ENCODE results near the gene METAP1D. TPM values are rescaled to one million over a fixed set of nuclear protein-coding genes. Genes with fewer than 3 reads are reported as not detected.

METAP1D gene
- 1 to 10 TPM in 5 of 6 donors, under 1 TPM in 1; 0.11 to 6.3 (median 2.9) TPM for total RNA-seq

DNA sequence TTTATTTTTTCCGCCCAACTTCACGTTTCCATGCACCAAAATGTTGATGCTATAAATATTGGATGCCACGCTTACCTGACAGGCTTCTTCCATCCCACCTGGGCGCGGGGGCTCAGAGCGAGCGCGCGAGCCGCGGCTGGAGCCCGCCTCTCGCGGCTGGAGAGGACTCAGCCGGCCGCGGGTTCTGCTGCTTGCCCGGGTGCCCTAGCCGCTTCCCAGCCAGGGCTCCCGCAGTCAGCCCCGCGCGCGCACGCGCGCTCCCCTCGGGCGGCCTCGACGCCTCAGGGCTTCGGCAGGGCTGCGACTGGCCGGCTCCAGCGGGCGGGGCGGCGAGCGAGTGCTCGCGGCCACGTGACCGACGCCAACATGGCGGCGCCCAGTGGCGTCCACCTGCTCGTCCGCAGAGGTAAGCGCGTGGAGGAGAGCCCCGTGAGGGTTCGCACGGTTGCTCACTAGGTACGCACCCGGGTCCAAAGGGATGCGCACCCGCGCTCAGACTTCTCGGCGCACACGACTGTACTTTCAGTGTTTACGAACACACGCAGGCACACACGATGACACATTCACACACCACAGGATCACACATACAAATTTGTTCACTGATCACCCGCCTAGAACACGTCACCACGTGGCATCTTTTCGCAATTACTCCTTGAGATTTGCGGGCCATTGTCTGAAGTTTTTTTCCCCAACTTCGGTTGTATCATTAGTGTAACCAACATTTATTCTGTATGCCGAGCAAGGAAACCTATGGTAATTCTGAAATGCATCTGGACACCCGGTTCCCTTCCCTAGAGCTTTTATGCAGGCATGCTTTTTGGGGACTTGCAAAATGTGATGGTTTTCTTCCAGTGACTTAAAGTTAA is at the start of gene METAP1D:
METAP1D (plus strand) TSS at position 350 of the 866 bp plus-strand sequence; CDS start at position 367, 17 bp downstream.
- 0 to 2% methylated on average over 18 to 65 of the region's 73 CpGs for WGBS, 2 donors
- no peaks in the 10 kb centered on the region for H3K36me3 ChIP-seq
- H3K4me3 ChIP-seq: peak within 1 kb of the TSS; percentile 61 to 87 (median 80)
- TF ChIP-seq POLR2A (IDR thresholded peaks at IDR 0.05) (peak in 2 of 4 donors; percentile 32 to 51), POLR2AphosphoS5 (IDR thresholded peaks at IDR 0.05) (peak; percentile 31 to 54)
- TF ChIP-seq, protein P1, sequence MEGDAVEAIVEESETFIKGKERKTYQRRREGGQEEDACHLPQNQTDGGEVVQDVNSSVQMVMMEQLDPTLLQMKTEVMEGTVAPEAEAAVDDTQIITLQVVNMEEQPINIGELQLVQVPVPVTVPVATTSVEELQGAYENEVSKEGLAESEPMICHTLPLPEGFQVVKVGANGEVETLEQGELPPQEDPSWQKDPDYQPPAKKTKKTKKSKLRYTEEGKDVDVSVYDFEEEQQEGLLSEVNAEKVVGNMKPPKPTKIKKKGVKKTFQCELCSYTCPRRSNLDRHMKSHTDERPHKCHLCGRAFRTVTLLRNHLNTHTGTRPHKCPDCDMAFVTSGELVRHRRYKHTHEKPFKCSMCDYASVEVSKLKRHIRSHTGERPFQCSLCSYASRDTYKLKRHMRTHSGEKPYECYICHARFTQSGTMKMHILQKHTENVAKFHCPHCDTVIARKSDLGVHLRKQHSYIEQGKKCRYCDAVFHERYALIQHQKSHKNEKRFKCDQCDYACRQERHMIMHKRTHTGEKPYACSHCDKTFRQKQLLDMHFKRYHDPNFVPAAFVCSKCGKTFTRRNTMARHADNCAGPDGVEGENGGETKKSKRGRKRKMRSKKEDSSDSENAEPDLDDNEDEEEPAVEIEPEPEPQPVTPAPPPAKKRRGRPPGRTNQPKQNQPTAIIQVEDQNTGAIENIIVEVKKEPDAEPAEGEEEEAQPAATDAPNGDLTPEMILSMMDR (IDR thresholded peaks at IDR 0.05): no peak
- DNase-seq (peak; percentile 93 to 99), ATAC-seq (ENCODE audit: low FRiP score in 2 of 2) (peak; percentile 93 to 100)
- peak within 1 kb of the TSS in 2 of 4 donors; percentile 12 to 40 for H3K27ac ChIP-seq
- H3K9me3 ChIP-seq: no peaks in the 10 kb centered on the region
- H3K27me3 ChIP-seq: no peaks in the 10 kb centered on the region
- peaks cover 0 to 14% (median 8%) of the 10 kb centered on the region in 4 donors for H3K4me1 ChIP-seq

DNA sequence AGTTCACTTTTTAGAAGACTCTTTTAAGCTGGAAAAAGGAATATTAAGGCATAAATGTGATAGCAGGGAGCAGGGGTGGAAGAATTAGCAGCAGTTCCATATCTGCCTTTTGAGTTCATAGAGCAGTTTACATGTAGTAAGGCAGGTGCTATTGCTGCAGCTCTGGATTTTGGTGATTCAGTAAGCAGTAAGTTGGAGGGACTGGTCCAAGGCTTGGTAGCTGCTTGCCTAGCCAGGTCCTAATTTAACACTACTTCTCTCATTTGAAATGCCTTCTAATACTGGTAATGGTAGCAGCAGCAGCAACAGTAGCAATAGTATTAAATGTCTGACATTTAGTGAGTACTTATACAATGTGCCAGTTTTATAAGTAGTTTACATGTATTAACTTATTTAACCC is 47.5 kb upstream of the METAP1D start:
- DNase-seq (no peak), ATAC-seq (ENCODE audit: low FRiP score in 2 of 2) (no peak)
- Histone ChIP-seq H3K27me3 (no peaks in the 10 kb centered on the region), H3K36me3 (peaks cover 0 to 16% (median under 1%) of the 10 kb centered on the region in 4 donors), H3K9me3 (no peaks in the 10 kb centered on the region), H3K27ac (no peak overlapping the region), H3K4me1 (peaks cover 0 to 8% (median 4%) of the 10 kb centered on the region in 4 donors), H3K4me3 (no peak overlapping the region)
- TF ChIP-seq POLR2A (IDR thresholded peaks at IDR 0.05): no peak
- TF ChIP-seq, protein P1 (IDR thresholded peaks at IDR 0.05): no peak
- TF ChIP-seq POLR2AphosphoS5 (IDR thresholded peaks at IDR 0.05): no peak
- no peak for TF ChIP-seq EP300 (IDR thresholded peaks at IDR 0.05)

DNA sequence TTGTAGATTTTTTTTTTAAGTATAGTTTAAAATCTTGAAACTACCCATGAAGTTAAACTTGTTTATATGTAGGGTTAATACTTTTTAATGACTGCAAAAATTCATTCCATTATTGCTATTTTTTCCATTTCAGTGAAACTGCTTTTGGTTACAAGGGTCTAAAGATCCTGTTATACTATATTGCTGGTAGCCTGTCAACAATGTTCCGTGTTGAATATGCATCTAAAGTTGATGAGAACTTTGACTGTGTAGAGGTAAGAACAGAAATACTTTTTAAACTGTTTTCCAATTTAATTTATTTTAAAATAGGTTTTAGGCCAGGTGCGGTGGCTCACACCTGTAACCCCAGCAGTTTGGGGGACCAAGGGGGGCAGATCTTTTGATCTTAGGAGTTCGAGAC is 47.0 kb upstream of the METAP1D start:
- Histone ChIP-seq H3K27ac (no peak overlapping the region), H3K4me3 (no peak overlapping the region), H3K36me3 (peaks cover 0 to 14% (median 0%) of the 10 kb centered on the region in 4 donors), H3K27me3 (no peaks in the 10 kb centered on the region), H3K9me3 (no peaks in the 10 kb centered on the region), H3K4me1 (peaks cover 0 to 8% (median 4%) of the 10 kb centered on the region in 4 donors)
- WGBS, 2 donors: 95 to 98% methylated on average over 3 of the region's 3 CpGs
- TF ChIP-seq POLR2A (IDR thresholded peaks at IDR 0.05) (no peak), EP300 (IDR thresholded peaks at IDR 0.05) (no peak), POLR2AphosphoS5 (IDR thresholded peaks at IDR 0.05) (no peak)
- TF ChIP-seq, protein P1 (IDR thresholded peaks at IDR 0.05): no peak
- DNase-seq (no peak), ATAC-seq (ENCODE audit: low FRiP score in 2 of 2) (no peak)

DNA sequence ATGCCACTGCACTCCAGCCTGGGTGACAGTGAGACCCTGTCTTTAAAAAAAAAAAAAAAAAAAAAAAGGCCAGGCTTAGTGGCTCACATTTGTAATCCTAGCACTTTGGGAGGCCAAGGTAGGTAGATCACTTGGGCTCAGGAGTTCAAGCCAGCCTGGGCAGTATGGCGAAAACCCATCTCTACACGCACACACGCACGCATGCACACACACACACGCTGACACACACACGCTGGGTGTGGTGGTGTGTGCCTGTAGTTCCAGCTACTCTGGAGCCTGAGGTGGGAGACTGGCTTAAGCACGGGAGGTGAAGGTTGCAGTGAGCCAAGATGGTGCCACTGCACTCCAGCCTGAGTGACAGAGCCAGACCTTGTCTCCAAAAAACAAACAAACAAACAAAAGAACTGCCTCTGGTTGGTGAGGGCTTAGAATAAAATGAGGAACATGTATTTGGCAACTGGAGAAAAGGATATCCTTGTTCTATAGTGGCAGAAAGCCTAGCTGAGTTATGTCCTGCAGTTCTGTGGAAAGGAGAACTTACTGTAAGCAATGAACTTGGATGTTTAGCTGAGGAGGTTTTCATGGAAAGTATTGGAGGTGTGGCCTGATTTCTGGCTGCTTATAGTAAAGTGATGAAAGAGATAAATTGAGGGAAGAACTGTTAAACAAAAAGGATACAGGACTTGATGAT is 43.5 kb upstream of the METAP1D start:
- DNase-seq (no peak), ATAC-seq (ENCODE audit: low FRiP score in 2 of 2) (peak; percentile 81 to 84)
- peak overlapping the region in 3 of 4 donors; percentile 48 to 66 (median 59) for H3K27ac ChIP-seq

More for the DNA sequence above, 43.5 kb upstream of the METAP1D start:
- Histone ChIP-seq H3K4me1 (peaks cover 0 to 11% (median 6%) of the 10 kb centered on the region in 4 donors), H3K36me3 (peaks cover 0 to 14% (median 0%) of the 10 kb centered on the region in 4 donors), H3K4me3 (no peak overlapping the region), H3K9me3 (no peaks in the 10 kb centered on the region), H3K27me3 (no peaks in the 10 kb centered on the region)
- TF ChIP-seq, protein P1 (IDR thresholded peaks at IDR 0.05): no peak
- TF ChIP-seq EP300 (IDR thresholded peaks at IDR 0.05) (no peak), POLR2A (IDR thresholded peaks at IDR 0.05) (no peak), POLR2AphosphoS5 (IDR thresholded peaks at IDR 0.05) (no peak)
- WGBS, 2 donors: 75 to 84% methylated on average over 7 of the region's 7 CpGs
